Tibial nerve (tissue), 4 donors: ENCODE measurements around the gene SP1. TPM values are rescaled to one million over a fixed set of nuclear protein-coding genes. Genes with fewer than 3 reads are reported as not detected.
A peak's percentile ranks its signal among the peaks of the same experiment; 100 is the strongest.
"Not testable (repeated sequence)": the region's sequence is repeated elsewhere in the genome, so short reads cannot be mapped to it uniquely, and the experiment has no call there.

Experiments
- DNase-seq, 2 donors: peaks; one replicate each; pipeline ENCODE4 v3.0.0-alpha.2; 2019; ENCODE audit warnings: low spot score in 2 of 2
- H3K27ac ChIP-seq, 4 donors: fragments of 200-600 bp; sonication (generic) in 3 of 4; one replicate each; pipeline ENCODE4 v1.5.1; 2017 to 2019; ENCODE audit warnings: mild to moderate bottlenecking in 1 of 4
- H3K27me3 ChIP-seq, 2 donors: fragments of 200-600 bp; sonication (generic) in 1 of 2; one replicate each; pipeline versions ENCODE4 v1.5.1 to v1.6.0; 2017 to 2019
- H3K36me3 ChIP-seq, 3 donors: fragments of 200-600 bp; sonication (generic); one replicate each; pipeline ENCODE4 v1.5.1; 2018 to 2019
- H3K4me1 ChIP-seq, 4 donors: fragments of 200-600 bp; sonication (generic) in 3 of 4; one replicate each; pipeline ENCODE4 v1.5.1; 2017 to 2019
- H3K4me3 ChIP-seq, 4 donors: fragments of 200-600 bp; sonication (generic) in 3 of 4; one replicate each; pipeline ENCODE4 v1.5.1; 2017 to 2019; ENCODE audit warnings: mild to moderate bottlenecking in 1 of 4, moderate library complexity in 1 of 4
- H3K9me3 ChIP-seq, 4 donors: fragments of 200-600 bp; sonication (generic) in 3 of 4; one replicate each; pipeline ENCODE4 v1.5.1; 2017 to 2019
- EP300 ChIP-seq, 2 donors: sonication (generic); formaldehyde crosslinking; IDR thresholded peaks; one replicate each; pipeline ENCODE4 v1.6.1; 2017; ENCODE audit warnings: antibody characterized with exemption in 2 of 2, mild to moderate bottlenecking in 1 of 2
- POLR2A ChIP-seq, 2 donors: fragments of 450-650 bp; IDR thresholded peaks; one replicate each; pipeline ENCODE4 v1.6.1; 2017; ENCODE audit warnings: antibody characterized with exemption in 2 of 2, mild to moderate bottlenecking in 2 of 2, moderate library complexity in 2 of 2
- WGBS, 2 donors: methylation state at CpG; one replicate each; pipeline ENCODE4 v1.1.5; 2018; 5-methylcytosine and 5-hydroxymethylcytosine counted together
- total RNA-seq, 4 donors: library from RNA; depleted of rRNA; stranded (reverse); fragments of >200 nt; gene quantifications; one replicate each; pipeline ENCODE4 v1.1.0, GENCODE V29; 2016
- TF ChIP-seq, protein P1 (sequence below), 5 experiments: fragments of 200-600 bp in 3 of 5; fragments of 450-650 bp in 2 of 5; sonication (generic) in 3 of 5; IDR thresholded peaks; one replicate each; pipeline ENCODE4 v1.5.1; 2016 to 2019; ENCODE audit warnings: antibody characterized with exemption in 5 of 5, mild to moderate bottlenecking in 3 of 5, moderate library complexity in 2 of 5

The SP1 gene
- total RNA-seq, 4 donors from 2014 or later = 45.3 to 81.5 (median 65.0) TPM

DNA sequence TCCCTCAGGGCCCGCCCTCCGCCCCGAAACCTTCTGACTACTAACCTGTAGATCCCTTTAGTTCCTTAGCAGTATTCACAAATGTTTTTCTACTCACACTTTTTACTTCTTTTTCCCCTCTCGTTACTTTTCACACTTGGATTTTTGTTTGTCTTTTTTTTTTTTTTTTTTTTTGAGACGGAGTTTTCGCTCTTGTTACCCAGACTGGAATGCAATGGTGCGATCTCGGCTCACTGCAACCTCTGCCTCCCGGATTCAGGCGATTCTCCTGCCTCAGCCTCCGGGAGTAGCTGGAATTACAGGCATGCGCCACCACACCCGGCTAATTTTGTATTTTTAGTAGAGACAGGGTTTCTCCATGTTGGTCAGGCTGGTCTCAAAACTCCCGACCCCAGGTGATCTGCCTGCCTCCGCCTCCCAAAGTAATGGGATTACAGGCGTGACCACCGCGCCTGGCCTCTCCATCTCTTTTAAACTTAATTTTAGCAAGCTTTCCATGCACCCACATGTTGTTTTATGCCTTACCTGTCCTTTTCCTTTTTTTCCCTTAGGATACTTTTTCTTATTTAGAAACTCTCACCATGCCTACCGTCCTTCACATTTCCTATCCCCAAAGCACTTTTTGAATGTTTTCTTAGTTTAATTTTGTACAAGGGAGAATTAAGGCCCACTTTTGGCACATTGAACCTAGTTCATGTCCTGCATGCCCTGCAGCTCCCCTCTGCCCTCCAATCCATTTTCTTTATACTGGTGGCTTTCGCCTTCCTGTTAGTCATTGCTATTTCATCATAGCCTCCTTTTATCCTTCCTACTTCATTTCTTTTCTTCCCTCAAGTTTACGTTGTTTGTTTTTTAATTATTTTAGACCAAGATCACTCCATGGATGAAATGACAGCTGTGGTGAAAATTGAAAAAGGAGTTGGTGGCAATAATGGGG lies 1.1 kb downstream of the SP1 start:
- 3 to 4% methylated on average over 21 of the region's 21 CpGs for WGBS, 2 donors

DNA sequence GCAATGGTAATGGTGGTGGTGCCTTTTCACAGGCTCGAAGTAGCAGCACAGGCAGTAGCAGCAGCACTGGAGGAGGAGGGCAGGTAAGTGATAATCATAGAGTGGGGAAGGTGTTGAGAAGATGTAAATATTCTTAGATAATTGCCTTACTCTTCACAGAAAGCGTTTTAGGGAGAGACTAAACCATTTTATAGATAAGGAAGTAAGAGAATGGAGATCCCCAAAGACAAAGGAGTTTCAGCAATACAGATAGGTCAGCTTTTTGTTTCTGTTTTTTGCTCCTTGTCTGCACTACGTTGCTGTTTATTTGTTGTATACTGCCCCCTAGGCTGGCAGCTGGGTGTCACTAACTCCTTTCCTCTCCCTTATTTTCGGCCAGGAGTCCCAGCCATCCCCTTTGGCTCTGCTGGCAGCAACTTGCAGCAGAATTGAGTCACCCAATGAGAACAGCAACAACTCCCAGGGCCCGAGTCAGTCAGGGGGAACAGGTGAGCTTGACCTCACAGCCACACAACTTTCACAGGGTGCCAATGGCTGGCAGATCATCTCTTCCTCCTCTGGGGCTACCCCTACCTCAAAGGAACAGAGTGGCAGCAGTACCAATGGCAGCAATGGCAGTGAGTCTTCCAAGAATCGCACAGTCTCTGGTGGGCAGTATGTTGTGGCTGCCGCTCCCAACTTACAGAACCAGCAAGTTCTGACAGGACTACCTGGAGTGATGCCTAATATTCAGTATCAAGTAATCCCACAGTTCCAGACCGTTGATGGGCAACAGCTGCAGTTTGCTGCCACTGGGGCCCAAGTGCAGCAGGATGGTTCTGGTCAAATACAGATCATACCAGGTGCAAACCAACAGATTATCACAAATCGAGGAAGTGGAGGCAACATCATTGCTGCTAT lies 2.0 kb downstream of the SP1 start:
- TF ChIP-seq, protein P1, sequence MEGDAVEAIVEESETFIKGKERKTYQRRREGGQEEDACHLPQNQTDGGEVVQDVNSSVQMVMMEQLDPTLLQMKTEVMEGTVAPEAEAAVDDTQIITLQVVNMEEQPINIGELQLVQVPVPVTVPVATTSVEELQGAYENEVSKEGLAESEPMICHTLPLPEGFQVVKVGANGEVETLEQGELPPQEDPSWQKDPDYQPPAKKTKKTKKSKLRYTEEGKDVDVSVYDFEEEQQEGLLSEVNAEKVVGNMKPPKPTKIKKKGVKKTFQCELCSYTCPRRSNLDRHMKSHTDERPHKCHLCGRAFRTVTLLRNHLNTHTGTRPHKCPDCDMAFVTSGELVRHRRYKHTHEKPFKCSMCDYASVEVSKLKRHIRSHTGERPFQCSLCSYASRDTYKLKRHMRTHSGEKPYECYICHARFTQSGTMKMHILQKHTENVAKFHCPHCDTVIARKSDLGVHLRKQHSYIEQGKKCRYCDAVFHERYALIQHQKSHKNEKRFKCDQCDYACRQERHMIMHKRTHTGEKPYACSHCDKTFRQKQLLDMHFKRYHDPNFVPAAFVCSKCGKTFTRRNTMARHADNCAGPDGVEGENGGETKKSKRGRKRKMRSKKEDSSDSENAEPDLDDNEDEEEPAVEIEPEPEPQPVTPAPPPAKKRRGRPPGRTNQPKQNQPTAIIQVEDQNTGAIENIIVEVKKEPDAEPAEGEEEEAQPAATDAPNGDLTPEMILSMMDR (IDR thresholded peaks at IDR 0.05) = peak; percentile 17 to 63 (median 42)
- TF ChIP-seq POLR2A (IDR thresholded peaks at IDR 0.05) (no peak), EP300 (IDR thresholded peaks at IDR 0.05) (no peak)
- 42 to 46% methylated on average over 9 of the region's 9 CpGs for WGBS, 2 donors
- H3K27ac ChIP-seq = peak overlapping the region; percentile 93 to 99 (median 97)

More for the DNA sequence above, 1.1 kb downstream of the SP1 start:
- H3K36me3 ChIP-seq = peaks cover 0 to 45% (median 15%) of the 10 kb centered on the region in 3 donors
- DNase-seq = no peak
- H3K4me1 ChIP-seq = peaks cover 0 to 60% (median 45%) of the 10 kb centered on the region in 4 donors
- H3K4me3 ChIP-seq = peak overlapping the region; percentile 45 to 89 (median 58)
- H3K27ac ChIP-seq = peak overlapping the region; percentile 93 to 99 (median 97)
- no peaks in the 10 kb centered on the region for H3K9me3 ChIP-seq
- no peaks in the 10 kb centered on the region for H3K27me3 ChIP-seq
- TF ChIP-seq EP300 (IDR thresholded peaks at IDR 0.05) = peak in 1 of 2 donors; percentile 35
- TF ChIP-seq, protein P1 (IDR thresholded peaks at IDR 0.05) = no peak
- no peak for TF ChIP-seq POLR2A (IDR thresholded peaks at IDR 0.05)

DNA sequence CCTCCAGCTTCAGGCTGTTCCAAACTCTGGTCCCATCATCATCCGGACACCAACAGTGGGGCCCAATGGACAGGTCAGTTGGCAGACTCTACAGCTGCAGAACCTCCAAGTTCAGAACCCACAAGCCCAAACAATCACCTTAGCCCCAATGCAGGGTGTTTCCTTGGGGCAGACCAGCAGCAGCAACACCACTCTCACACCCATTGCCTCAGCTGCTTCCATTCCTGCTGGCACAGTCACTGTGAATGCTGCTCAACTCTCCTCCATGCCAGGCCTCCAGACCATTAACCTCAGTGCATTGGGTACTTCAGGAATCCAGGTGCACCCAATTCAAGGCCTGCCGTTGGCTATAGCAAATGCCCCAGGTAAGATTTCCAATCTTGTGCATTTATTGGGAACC lies 3.3 kb downstream of the SP1 start:
- Histone ChIP-seq H3K4me3 (peak overlapping the region in 2 of 4 donors; percentile 19 to 35), H3K36me3 (peaks cover 0 to 56% (median 15%) of the 10 kb centered on the region in 3 donors), H3K9me3 (no peaks in the 10 kb centered on the region), H3K4me1 (peaks cover 0 to 81% (median 65%) of the 10 kb centered on the region in 4 donors), H3K27ac (peak overlapping the region in 2 of 4 donors; percentile 32 to 36), H3K27me3 (no peaks in the 10 kb centered on the region)
- WGBS, 2 donors = 66 to 68% methylated on average over 2 of the region's 2 CpGs
- TF ChIP-seq, protein P1 (IDR thresholded peaks at IDR 0.05) = no peak
- no peak for TF ChIP-seq EP300 (IDR thresholded peaks at IDR 0.05)
- no peak for TF ChIP-seq POLR2A (IDR thresholded peaks at IDR 0.05)
- no peak for DNase-seq

More for the DNA sequence above, 2.0 kb downstream of the SP1 start:
- peak; percentile 45 to 64 for DNase-seq
- H3K4me3 ChIP-seq = peak overlapping the region in 3 of 4 donors; percentile 45 to 89 (median 63)
- no peaks in the 10 kb centered on the region for H3K9me3 ChIP-seq
- H3K36me3 ChIP-seq = peaks cover 0 to 54% (median 15%) of the 10 kb centered on the region in 3 donors
- H3K4me1 ChIP-seq = peaks cover 0 to 69% (median 53%) of the 10 kb centered on the region in 4 donors
- H3K27me3 ChIP-seq = no peaks in the 10 kb centered on the region

DNA sequence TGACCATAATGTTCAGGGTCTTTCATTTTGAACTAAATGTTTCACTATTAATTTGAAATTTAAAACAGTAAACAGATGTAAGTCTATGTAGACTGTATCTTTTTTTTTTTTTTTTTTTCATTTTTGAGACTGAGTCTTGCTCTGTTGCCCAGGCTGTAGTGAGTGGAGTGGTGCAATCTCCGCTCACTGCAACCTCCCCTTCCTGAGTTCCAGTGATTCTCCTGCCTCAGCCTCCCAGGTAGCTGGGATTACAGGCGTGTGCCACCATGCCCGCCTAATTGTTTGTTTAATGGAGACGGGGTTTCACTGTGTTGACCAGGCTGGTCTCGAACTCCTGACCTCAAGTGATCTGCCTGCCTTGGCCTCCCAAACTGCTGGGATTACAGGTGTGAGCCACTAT lies 6.4 kb downstream of the SP1 start:
- Histone ChIP-seq H3K4me3 (peak overlapping the region in 1 of 4 donors; percentile 35), H3K4me1 (peaks cover 0 to 100% (median 74%) of the 10 kb centered on the region in 4 donors), H3K36me3 (peaks cover 0 to 56% (median 15%) of the 10 kb centered on the region in 3 donors), H3K27ac (peak overlapping the region in 2 of 4 donors; percentile 84 to 90)
- DNase-seq, H3K9me3 ChIP-seq, H3K27me3 ChIP-seq: not testable (repeated sequence)
- 85 to 87% methylated on average over 5 of the region's 5 CpGs for WGBS, 2 donors

DNA sequence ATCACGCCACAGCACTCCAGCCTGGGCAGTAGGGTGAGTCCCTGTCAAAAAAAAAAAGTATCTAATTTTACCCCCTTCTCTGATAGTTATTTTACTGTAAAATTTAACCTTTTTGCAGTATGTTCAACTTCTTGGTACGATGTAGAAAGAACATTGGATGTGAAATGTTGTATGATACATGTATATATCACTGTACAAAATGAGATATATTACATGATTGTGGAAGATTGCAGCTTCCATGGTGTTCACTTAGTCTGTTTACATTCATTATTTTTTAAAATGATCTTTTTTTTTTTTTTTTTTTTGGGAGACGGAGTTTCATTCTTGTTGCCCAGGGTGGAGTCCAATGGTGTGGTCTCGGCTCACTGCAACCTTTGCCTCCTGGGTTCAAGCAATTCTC lies 9.0 kb downstream of the SP1 start:
- H3K27me3 ChIP-seq = no peaks in the 10 kb centered on the region
- H3K4me1 ChIP-seq = peaks cover 0 to 82% (median 51%) of the 10 kb centered on the region in 4 donors
- no peak for DNase-seq
- peaks cover 0 to 33% (median 0%) of the 10 kb centered on the region in 3 donors for H3K36me3 ChIP-seq
- peak overlapping the region; percentile 32 to 90 (median 61) for H3K27ac ChIP-seq
- no peaks in the 10 kb centered on the region for H3K9me3 ChIP-seq
- WGBS, 2 donors = 85 to 90% methylated on average over 4 of the region's 4 CpGs
- no peak for TF ChIP-seq POLR2A (IDR thresholded peaks at IDR 0.05)
- TF ChIP-seq, protein P1 (IDR thresholded peaks at IDR 0.05) = no peak
- no peak for TF ChIP-seq EP300 (IDR thresholded peaks at IDR 0.05)
- H3K4me3 ChIP-seq = peak overlapping the region in 1 of 4 donors; percentile 23
